Lower leg skin (tissue), 4 donors: ENCODE results near the gene SLC37A1. TPM values are rescaled to one million over a fixed set of nuclear protein-coding genes. Genes with fewer than 3 reads are reported as not detected.

ENCODE experiments used
- DNase-seq, 2 donors: peaks; one replicate each; pipeline ENCODE4 v3.0.0-alpha.2; 2019; ENCODE audit warnings: low spot score in 2 of 2
- H3K4me3 ChIP-seq: fragments of 200-600 bp; sonication (generic); 2 replicates; pipeline ENCODE4 v1.5.1; 2017; ENCODE audit warnings: mild to moderate bottlenecking, low read depth; ENCODE audit not compliant: poor library complexity, severe bottlenecking
- CTCF ChIP-seq, 3 donors: fragments of 450-650 bp; IDR thresholded peaks; one replicate each; pipeline ENCODE4 v1.5.1; 2016; ENCODE audit warnings: antibody characterized with exemption in 3 of 3, mild to moderate bottlenecking in 3 of 3, moderate library complexity in 2 of 3
- POLR2A ChIP-seq, 2 donors: fragments of 450-650 bp; IDR thresholded peaks; one replicate each; pipeline ENCODE4 v1.6.1; 2016 to 2017; ENCODE audit warnings: antibody characterized with exemption in 2 of 2, mild to moderate bottlenecking in 1 of 2, moderate library complexity in 1 of 2
- WGBS, 2 donors: methylation state at CpG; one replicate each; pipeline ENCODE4 v1.1.5; 2018; 5-methylcytosine and 5-hydroxymethylcytosine counted together
- intact Hi-C: fragments of 100-400 bp; cut with DNase I; formaldehyde crosslinking; loops from one replicate; pipeline ENCODE4 v1.15.0; 2023; ENCODE audit warnings: low total_unique reads
- total RNA-seq, 4 donors: library from RNA; depleted of rRNA; stranded (reverse); fragments of >200 nt; gene quantifications; one replicate each; pipeline ENCODE4 v1.1.0, GENCODE V29; 2016

Gene SLC37A1
- total RNA-seq, 4 donors from 2014 or later, result 7.4 to 19.2 (median 16.9) TPM

- no peak overlapping the region for H3K4me3 ChIP-seq
- TF ChIP-seq POLR2A (IDR thresholded peaks at IDR 0.05) (no peak), CTCF (IDR thresholded peaks at IDR 0.05) (no peak)
- DNase-seq, result peak in 1 of 2 donors; percentile 54
- intact Hi-C loops, result no loop called here
- WGBS, 2 donors, result 83 to 88% methylated on average over 15 of the region's 15 CpGs
Measured at GRCh38 chr21:42587036-42587435, 73.4 kb downstream of the SLC37A1 start.

GRCh38 chr21:42590431-42591131, 76.9 kb downstream of the SLC37A1 start:
- WGBS, 2 donors, result 48 to 58% methylated on average over 18 to 20 of the region's 20 CpGs
- peak in 1 of 2 donors; percentile 70 for DNase-seq
- no peak for TF ChIP-seq CTCF (IDR thresholded peaks at IDR 0.05)
- no peak for TF ChIP-seq POLR2A (IDR thresholded peaks at IDR 0.05)
- H3K4me3 ChIP-seq, result no peak overlapping the region
- intact Hi-C loops, result no loop called here

GRCh38 chr21:42591170-42591869, 77.7 kb downstream of the SLC37A1 start:
- no peak for TF ChIP-seq POLR2A (IDR thresholded peaks at IDR 0.05)
- no peak for TF ChIP-seq CTCF (IDR thresholded peaks at IDR 0.05)
- 63 to 83% methylated on average over 17 of the region's 18 CpGs for WGBS, 2 donors
- intact Hi-C loops, result no loop called here
- H3K4me3 ChIP-seq, result no peak overlapping the region
- DNase-seq, result peak in 1 of 2 donors; percentile 20

- 92% methylated on average over 19 of the region's 19 CpGs for WGBS, 2 donors
- TF ChIP-seq POLR2A (IDR thresholded peaks at IDR 0.05) (no peak), CTCF (IDR thresholded peaks at IDR 0.05) (no peak)
- intact Hi-C loops, result no loop called here
- peak in 1 of 2 donors; percentile 68 for DNase-seq
- no peak overlapping the region for H3K4me3 ChIP-seq
Measured at GRCh38 chr21:42592156-42592820, 78.6 kb downstream of the SLC37A1 start.

GRCh38 chr21:42593007-42593814, 79.6 kb downstream of the SLC37A1 start:
- no peak for TF ChIP-seq CTCF (IDR thresholded peaks at IDR 0.05)
- DNase-seq, result peak; percentile 37 to 90
- intact Hi-C loops, result no loop called here
- H3K4me3 ChIP-seq, result no peak overlapping the region
- 30 to 33% methylated on average over 26 to 30 of the region's 33 CpGs for WGBS, 2 donors
